Ovary (tissue), 9 donors: ENCODE results near the gene UBP1. TPM values are rescaled to one million over a fixed set of nuclear protein-coding genes. Genes with fewer than 3 reads are reported as not detected.

Source experiments
- DNase-seq, 5 donors: peaks; one replicate each; pipeline ENCODE4 v3.0.0-alpha.2; 2019 to 2020
- H3K27ac ChIP-seq, 2 donors: fragments of 200-600 bp; one replicate each; pipeline versions ENCODE4 v1.5.1 to v1.8.0; 2019 to 2022
- H3K27me3 ChIP-seq: fragments of 200-600 bp; one replicate; pipeline ENCODE4 v1.8.0; 2022
- H3K36me3 ChIP-seq: fragments of 200-600 bp; sonication (generic); one replicate; pipeline ENCODE4 v1.5.1; 2019
- H3K4me1 ChIP-seq: one replicate; pipeline ENCODE4 v1.8.1; 2013; ENCODE audit warnings: mild to moderate bottlenecking, moderate library complexity; ENCODE audit not compliant: insufficient read depth
- H3K4me3 ChIP-seq: fragments of 200-600 bp; sonication (generic); one replicate; pipeline ENCODE4 v1.5.1; 2017
- H3K9me3 ChIP-seq, 2 donors: fragments of 200-600 bp in 1 of 2; sonication (generic) in 1 of 2; one replicate each; pipeline versions ENCODE4 v1.5.1 to v1.8.1; 2013 to 2019; ENCODE audit warnings: mild to moderate bottlenecking in 1 of 2, moderate library complexity in 1 of 2
- EP300 ChIP-seq: sonication (generic); formaldehyde crosslinking; IDR thresholded peaks from one replicate; pipeline ENCODE4 v1.6.1; 2017; ENCODE audit warnings: antibody characterized with exemption
- POLR2A ChIP-seq: fragments of 450-650 bp; IDR thresholded peaks from one replicate; pipeline ENCODE4 v1.6.1; 2017; ENCODE audit warnings: antibody characterized with exemption, mild to moderate bottlenecking, moderate library complexity
- WGBS, 3 donors: extraction: QIAGEN DNeasy Blood & Tissue Kit in 1 of 3; methylation state at CpG; one replicate each; pipeline versions ENCODE4 v1.1.5 to v1.1.7; 2013 to 2017; 5-methylcytosine and 5-hydroxymethylcytosine counted together
- intact Hi-C, 4 donors: fragments of 100-400 bp; cut with DNase I; formaldehyde crosslinking; loops; one replicate each; pipeline versions ENCODE4 v1.11.0 to v1.15.1; 2022 to 2023
- polyA plus RNA-seq, 2 donors: library from polyadenylated mRNA; stranded (reverse); fragments of 200-250 nt in 1 of 2; fragments of 350-450 nt in 1 of 2; fragmentation: Illumina TruSeq in 1 of 2; extraction: RNeasy Lipid Tissue Mini Kit (QIAGEN cat#74804) in 1 of 2; gene quantifications; one replicate each; pipeline ENCODE4 v1.2.3, GENCODE V29; 2013 to 2014
- total RNA-seq, 7 donors: library from RNA; depleted of rRNA in 2 of 7; stranded (reverse); fragments of >200 nt in 2 of 7; fragmentation: NEBNext Ultra II Directional in 3 of 7; extraction: Animal tissue kit (Norgen Biotek cat#: 25700) in 3 of 7; gene quantifications; one replicate each; pipeline versions ENCODE4 v1.1.0 to v1.2.4, GENCODE V29; 2016 to 2023
- TF ChIP-seq, protein P1 (sequence below), 3 donors: fragments of 450-650 bp in 2 of 3; fragments of 200-600 bp in 1 of 3; IDR thresholded peaks; one replicate each; pipeline versions ENCODE4 v1.5.1 to v1.8.0; 2016 to 2022; ENCODE audit warnings: antibody characterized with exemption in 3 of 3, mild to moderate bottlenecking in 1 of 3
- donor health status: DM: no; HTN: no; CAD: no; lungs with moderate emphysema.
- donor health status: DM: no; HTN: no; CAD: no.
- donor health status: Bipolar disorder and iron deficiency.
- donor health status: DM: yes; HTN: yes; CAD: no.
- donor health status: DM: no; HTN: no; CAD: no.
- donor health status: DM: yes; HTN: yes; CAD: no.

Gene UBP1
- total and polyA plus RNA-seq, 9 donors: 28.2 to 62.7 (median 51.8) TPM

DNA sequence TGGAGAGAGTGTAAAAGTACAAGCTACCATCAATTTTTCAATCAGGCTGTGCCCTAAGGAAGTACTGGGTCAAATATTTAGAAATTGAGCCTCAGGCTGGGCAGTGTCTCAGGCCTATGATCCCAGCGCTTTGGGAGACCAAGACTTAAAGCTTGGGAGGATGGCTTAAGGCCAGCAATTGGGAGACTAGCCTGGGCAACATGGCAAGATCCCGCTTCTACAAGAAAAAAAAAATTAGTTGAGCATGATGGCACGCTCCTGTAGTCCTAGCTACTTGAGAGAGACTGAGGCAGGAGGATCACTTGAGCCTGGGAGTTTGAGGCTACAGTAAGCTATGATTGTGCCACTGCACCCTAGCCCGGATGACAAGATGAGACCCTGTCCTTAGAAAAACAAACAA, 2.0 kb upstream of the UBP1 start:
- Histone ChIP-seq H3K4me1 (peaks cover 3% of the 10 kb centered on the region), H3K27me3 (no peaks in the 10 kb centered on the region), H3K9me3 (no peaks in the 10 kb centered on the region), H3K4me3 (no peak overlapping the region), H3K27ac (no peak overlapping the region), H3K36me3 (no peaks in the 10 kb centered on the region)
- WGBS, 3 donors: 82 to 98% (median 86%) methylated on average over 4 of the region's 4 CpGs
- DNase-seq: no peak
- intact Hi-C loops: no loop called here
- TF ChIP-seq, protein P1, sequence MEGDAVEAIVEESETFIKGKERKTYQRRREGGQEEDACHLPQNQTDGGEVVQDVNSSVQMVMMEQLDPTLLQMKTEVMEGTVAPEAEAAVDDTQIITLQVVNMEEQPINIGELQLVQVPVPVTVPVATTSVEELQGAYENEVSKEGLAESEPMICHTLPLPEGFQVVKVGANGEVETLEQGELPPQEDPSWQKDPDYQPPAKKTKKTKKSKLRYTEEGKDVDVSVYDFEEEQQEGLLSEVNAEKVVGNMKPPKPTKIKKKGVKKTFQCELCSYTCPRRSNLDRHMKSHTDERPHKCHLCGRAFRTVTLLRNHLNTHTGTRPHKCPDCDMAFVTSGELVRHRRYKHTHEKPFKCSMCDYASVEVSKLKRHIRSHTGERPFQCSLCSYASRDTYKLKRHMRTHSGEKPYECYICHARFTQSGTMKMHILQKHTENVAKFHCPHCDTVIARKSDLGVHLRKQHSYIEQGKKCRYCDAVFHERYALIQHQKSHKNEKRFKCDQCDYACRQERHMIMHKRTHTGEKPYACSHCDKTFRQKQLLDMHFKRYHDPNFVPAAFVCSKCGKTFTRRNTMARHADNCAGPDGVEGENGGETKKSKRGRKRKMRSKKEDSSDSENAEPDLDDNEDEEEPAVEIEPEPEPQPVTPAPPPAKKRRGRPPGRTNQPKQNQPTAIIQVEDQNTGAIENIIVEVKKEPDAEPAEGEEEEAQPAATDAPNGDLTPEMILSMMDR (IDR thresholded peaks at IDR 0.05): no peak
- TF ChIP-seq EP300 (no peak), POLR2A (no peak)

GRCh38 chr3:33441225-33441976, 1.2 kb upstream of the UBP1 start:
- H3K4me1 ChIP-seq: peaks cover 5% of the 10 kb centered on the region
- H3K36me3 ChIP-seq: no peaks in the 10 kb centered on the region
- H3K9me3 ChIP-seq: no peaks in the 10 kb centered on the region
- H3K27me3 ChIP-seq: no peaks in the 10 kb centered on the region
- peak in 1 of 5 donors; percentile 70 for DNase-seq
- intact Hi-C loops: no loop called here
- WGBS, 3 donors: 21 to 25% (median 22%) methylated on average over 26 of the region's 26 CpGs
- H3K4me3 ChIP-seq: peak overlapping the region; percentile 48
- TF ChIP-seq, protein P1 (IDR thresholded peaks at IDR 0.05): no peak
- no peak for TF ChIP-seq EP300
- TF ChIP-seq POLR2A: no peak
- peak overlapping the region; percentile 76 to 96 for H3K27ac ChIP-seq

DNA sequence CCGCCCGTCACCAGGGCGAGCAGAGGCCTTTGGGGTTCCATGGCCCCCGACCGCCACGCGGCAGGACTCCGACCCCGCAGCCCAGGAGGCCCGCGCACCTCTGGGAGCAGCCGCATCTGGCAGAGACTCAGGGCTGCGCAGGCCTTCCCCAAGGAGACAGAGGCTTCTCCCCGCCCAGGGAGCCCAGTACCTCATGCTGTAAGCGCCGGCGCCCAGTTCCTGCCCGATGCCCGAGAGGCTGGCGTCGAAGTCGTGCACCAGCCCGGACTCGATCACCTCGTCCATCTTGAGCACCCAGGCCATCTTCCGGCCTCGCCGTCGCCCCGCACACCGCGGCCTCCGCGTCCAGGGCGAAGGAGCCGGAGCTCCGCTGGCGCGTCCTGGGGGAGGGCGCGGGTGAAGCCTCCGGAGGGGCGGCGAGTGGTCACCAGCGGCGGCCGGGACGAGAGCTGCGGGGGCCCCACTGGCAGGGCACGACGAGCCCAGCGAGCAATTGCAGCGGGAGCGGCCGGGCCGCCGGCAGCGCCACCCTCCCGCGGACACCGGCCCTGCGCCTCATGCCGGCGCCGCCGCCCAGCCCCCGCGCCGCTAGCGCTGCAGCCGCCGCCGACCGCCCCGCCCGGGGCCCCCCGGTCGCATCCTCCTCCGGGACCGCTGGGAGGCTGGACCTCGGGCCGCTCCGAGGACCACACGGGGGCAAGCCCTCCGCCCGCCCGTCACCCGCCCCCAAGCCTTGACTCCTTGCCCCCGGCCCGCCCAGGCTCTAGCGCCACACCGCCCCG, 468 bp downstream of the UBP1 start:
- no peak for TF ChIP-seq POLR2A
- TF ChIP-seq, protein P1 (IDR thresholded peaks at IDR 0.05): peak in 2 of 3 donors; percentile 27 to 42
- H3K9me3 ChIP-seq: no peaks in the 10 kb centered on the region
- DNase-seq: peak; percentile 44 to 71 (median 68)
- WGBS, 3 donors: 1 to 2% (median 1%) methylated on average over 19 to 93 of the region's 93 CpGs
- H3K4me3 ChIP-seq: peak overlapping the region; percentile 48
- peak overlapping the region; percentile 54 to 96 for H3K27ac ChIP-seq
- no peaks in the 10 kb centered on the region for H3K27me3 ChIP-seq
- H3K36me3 ChIP-seq: no peaks in the 10 kb centered on the region
- intact Hi-C loops: no loop called here
- H3K4me1 ChIP-seq: peaks cover 8% of the 10 kb centered on the region

GRCh38 chr3:33438881-33439545, 1.2 kb downstream of the UBP1 start:
- DNase-seq: no peak

More at GRCh38 chr3:33438881-33439545, 1.2 kb downstream of the UBP1 start:
- no peaks in the 10 kb centered on the region for H3K36me3 ChIP-seq
- TF ChIP-seq EP300: no peak
- no peak for TF ChIP-seq POLR2A
- TF ChIP-seq, protein P1 (IDR thresholded peaks at IDR 0.05): no peak
- peak overlapping the region; percentile 54 to 96 for H3K27ac ChIP-seq
- WGBS, 3 donors: 1 to 3% (median 2%) methylated on average over 12 of the region's 12 CpGs
- peak overlapping the region; percentile 48 for H3K4me3 ChIP-seq
- H3K27me3 ChIP-seq: no peaks in the 10 kb centered on the region
- no peaks in the 10 kb centered on the region for H3K9me3 ChIP-seq
- H3K4me1 ChIP-seq: peaks cover 8% of the 10 kb centered on the region
- intact Hi-C loops: no loop called here
